Mesenchymal stem cell (in vitro differentiated cells and primary cell): ENCODE results near the gene RTCA.

Experiments
- DNase-seq: peaks from one replicate; pipeline ENCODE4 v3.0.0-alpha.2; 2013
- H2AFZ ChIP-seq: one replicate; pipeline ENCODE4 v1.6.1; 2013; ENCODE audit warnings: low read depth, mild to moderate bottlenecking, control low read depth, inconsistent platforms, low read length, moderate library complexity
- H2AK5ac ChIP-seq: 2 replicates; pipeline ENCODE4 v1.6.1; 2013; ENCODE audit warnings: low read length, moderate library complexity, mild to moderate bottlenecking, inconsistent platforms; ENCODE audit not compliant: severe bottlenecking
- H2BK120ac ChIP-seq: one replicate; pipeline ENCODE4 v1.6.1; 2013; ENCODE audit warnings: low read depth, mild to moderate bottlenecking, inconsistent platforms, low read length, moderate library complexity
- H2BK12ac ChIP-seq, 2 experiments: one replicate each; pipeline ENCODE4 v1.6.1; 2013; ENCODE audit warnings: inconsistent platforms in 2 of 2, low read length in 2 of 2, mild to moderate bottlenecking in 2 of 2, moderate library complexity in 2 of 2, control low read depth in 1 of 2
- H2BK15ac ChIP-seq: one replicate; pipeline ENCODE4 v1.6.1; 2013; ENCODE audit warnings: mild to moderate bottlenecking, low read depth, inconsistent platforms; ENCODE audit not compliant: poor library complexity, severe bottlenecking
- H2BK5ac ChIP-seq: 2 replicates; pipeline ENCODE4 v1.6.1; 2013; ENCODE audit warnings: low read depth, mild to moderate bottlenecking, low read length, control low read depth, inconsistent platforms; ENCODE audit not compliant: poor library complexity, severe bottlenecking
- H3K14ac ChIP-seq, 2 experiments: one replicate each; pipeline ENCODE4 v1.6.1; 2013; ENCODE audit warnings: inconsistent platforms in 2 of 2, low read length in 2 of 2, control low read depth in 1 of 2, mild to moderate bottlenecking in 1 of 2, moderate library complexity in 1 of 2
- H3K18ac ChIP-seq, 2 experiments: one replicate each; pipeline ENCODE4 v1.6.1; 2013; ENCODE audit warnings: inconsistent platforms in 2 of 2, low read length in 2 of 2, control low read depth in 1 of 2, low read depth in 1 of 2, mild to moderate bottlenecking in 1 of 2
- H3K23ac ChIP-seq, 2 experiments: one replicate each; pipeline ENCODE4 v1.6.1; 2013; ENCODE audit warnings: inconsistent platforms in 2 of 2, low read length in 2 of 2, mild to moderate bottlenecking in 2 of 2, moderate library complexity in 2 of 2, control low read depth in 1 of 2
- H3K27ac ChIP-seq: 2 replicates; pipeline ENCODE4 v1.5.1; 2013; ENCODE audit warnings: mild to moderate bottlenecking, moderate library complexity, low read length, control low read depth, inconsistent platforms; ENCODE audit not compliant: poor library complexity, severe bottlenecking
- H3K27me3 ChIP-seq, 2 experiments: 2 replicates each; pipeline versions ENCODE4 v1.6.1 to v1.7.0; 2013; ENCODE audit warnings: low read length in 2 of 2, mild to moderate bottlenecking in 2 of 2, moderate library complexity in 2 of 2, control low read depth in 1 of 2, inconsistent platforms in 1 of 2; ENCODE audit not compliant: control insufficient read depth in 1 of 2, insufficient read depth in 1 of 2
- H3K36me3 ChIP-seq, 2 experiments: 2 replicates each; pipeline versions ENCODE4 v1.6.1 to v1.7.0; 2013; ENCODE audit warnings: low read length in 2 of 2, control low read depth in 1 of 2, inconsistent platforms in 1 of 2, low read depth in 1 of 2, mild to moderate bottlenecking in 1 of 2; ENCODE audit not compliant: insufficient read depth in 2 of 2, control insufficient read depth in 1 of 2
- H3K4ac ChIP-seq, 2 experiments: one replicate each; pipeline ENCODE4 v1.6.1; 2013; ENCODE audit warnings: inconsistent platforms in 2 of 2, low read length in 2 of 2, mild to moderate bottlenecking in 2 of 2, moderate library complexity in 2 of 2, control low read depth in 1 of 2, low read depth in 1 of 2
- H3K4me1 ChIP-seq: 2 replicates; pipeline ENCODE4 v1.6.1; 2013; ENCODE audit warnings: low read depth, low read length, control low read depth; ENCODE audit not compliant: control insufficient read depth, insufficient read depth
- H3K4me2 ChIP-seq: 2 replicates; pipeline ENCODE4 v1.6.1; 2013; ENCODE audit warnings: low read length, mild to moderate bottlenecking, inconsistent platforms; ENCODE audit not compliant: poor library complexity, severe bottlenecking
- H3K4me3 ChIP-seq, 2 experiments: 2 replicates each; pipeline versions ENCODE4 v1.5.1 to v1.7.0; 2013; ENCODE audit warnings: low read length in 2 of 2, mild to moderate bottlenecking in 2 of 2, control low read depth in 1 of 2, low read depth in 1 of 2; ENCODE audit not compliant: insufficient read depth in 1 of 2
- H3K79me1 ChIP-seq: replicated peaks from 2 replicates; pipeline ENCODE4 v1.6.1; 2013; ENCODE audit warnings: mild to moderate bottlenecking, control low read depth, low read length, inconsistent platforms; ENCODE audit not compliant: poor library complexity, severe bottlenecking
- H3K9ac ChIP-seq: 2 replicates; pipeline ENCODE4 v1.7.0; 2013; ENCODE audit warnings: mild to moderate bottlenecking, low read length, moderate library complexity
- H3K9me3 ChIP-seq: 2 replicates; pipeline ENCODE4 v1.7.0; 2013; ENCODE audit warnings: mild to moderate bottlenecking, low read length; ENCODE audit not compliant: control insufficient read depth
- H4K8ac ChIP-seq: one replicate; pipeline ENCODE4 v1.6.1; 2013; ENCODE audit warnings: inconsistent platforms, mild to moderate bottlenecking, low read length, moderate library complexity
- H4K91ac ChIP-seq: one replicate; pipeline ENCODE4 v1.6.1; 2013; ENCODE audit warnings: mild to moderate bottlenecking, low read length, inconsistent platforms
- WGBS: methylation state at CpG from one replicate; pipeline ENCODE4 v1.1.7; 2013; ENCODE audit warnings: mixed read lengths; 5-methylcytosine and 5-hydroxymethylcytosine counted together

The RTCA gene

GRCh38 chr1:100249537-100250257 is 16.3 kb upstream of the RTCA start, which contains the start of gene DBT:
TSS of gene DBT (minus strand) at chr1:100249834. CDS start at chr1:100249820, 14 bp downstream.
- peak within 1 kb of the TSS; percentile 98 for H2AFZ ChIP-seq
- DNase-seq: peak; percentile 96
- 0% methylated on average over 17 of the region's 31 CpGs for WGBS
- peak within 1 kb of the TSS; percentile 70 for H3K27ac ChIP-seq
- H2BK15ac ChIP-seq: no peak within 1 kb of the TSS
- H3K36me3 ChIP-seq: peaks cover 0 to 4% of the 10 kb centered on the region in 2 experiments
- H3K79me1 ChIP-seq: peaks cover 16% of the 10 kb centered on the region
- no peak within 1 kb of the TSS for H2BK5ac ChIP-seq
- H3K4me1 ChIP-seq: peaks cover 2% of the 10 kb centered on the region
- H2AK5ac ChIP-seq: no peak within 1 kb of the TSS
- H3K9ac ChIP-seq: peak within 1 kb of the TSS; percentile 98
- peak within 1 kb of the TSS in 1 of 2 experiments; percentile 44 for H3K14ac ChIP-seq
- H4K91ac ChIP-seq: no peak within 1 kb of the TSS
- peak within 1 kb of the TSS in 1 of 2 experiments; percentile 49 for H2BK12ac ChIP-seq
- H3K4me3 ChIP-seq: peak within 1 kb of the TSS; percentile 70 to 100
- peak within 1 kb of the TSS; percentile 23 to 99 for H3K18ac ChIP-seq
- H4K8ac ChIP-seq: peak within 1 kb of the TSS; percentile 87
- peak within 1 kb of the TSS; percentile 78 for H3K4me2 ChIP-seq
- no peaks in the 10 kb centered on the region for H3K9me3 ChIP-seq
- H3K23ac ChIP-seq: no peak within 1 kb of the TSS
- H3K4ac ChIP-seq: peak within 1 kb of the TSS; percentile 67 to 71
- H2BK120ac ChIP-seq: no peak within 1 kb of the TSS
- no peaks in the 10 kb centered on the region for H3K27me3 ChIP-seq

GRCh38 chr1:100250264-100250663 is 15.8 kb upstream of the RTCA start:
- H3K4me3 ChIP-seq: peak overlapping the region in 1 of 2 experiments; percentile 100
- no peak overlapping the region for H2BK120ac ChIP-seq
- peak; percentile 38 for DNase-seq
- no peak overlapping the region for H4K8ac ChIP-seq
- H3K27ac ChIP-seq: no peak overlapping the region
- peaks cover 2% of the 10 kb centered on the region for H3K4me1 ChIP-seq
- no CpG with 5 or more reads among the region's 1 CpG for WGBS
- no peak overlapping the region for H2BK5ac ChIP-seq
- H3K18ac ChIP-seq: no peak overlapping the region
- no peak overlapping the region for H3K23ac ChIP-seq
- peaks cover 0 to 4% of the 10 kb centered on the region in 2 experiments for H3K36me3 ChIP-seq
- peak overlapping the region; percentile 76 for H3K4me2 ChIP-seq
- no peak overlapping the region for H4K91ac ChIP-seq
- peaks cover 15% of the 10 kb centered on the region for H3K79me1 ChIP-seq
- H3K27me3 ChIP-seq: no peaks in the 10 kb centered on the region
- peak overlapping the region; percentile 98 for H3K9ac ChIP-seq
- H3K9me3 ChIP-seq: no peaks in the 10 kb centered on the region
- no peak overlapping the region for H2BK12ac ChIP-seq
- no peak overlapping the region for H2AK5ac ChIP-seq
- no peak overlapping the region for H2BK15ac ChIP-seq
- no peak overlapping the region for H3K4ac ChIP-seq
- H3K14ac ChIP-seq: no peak overlapping the region
- H2AFZ ChIP-seq: peak overlapping the region; percentile 42

- H3K23ac ChIP-seq: no peak overlapping the region
- no peak overlapping the region for H2BK15ac ChIP-seq
- H4K8ac ChIP-seq: no peak overlapping the region
- no peak overlapping the region for H3K4me3 ChIP-seq
- H3K4me1 ChIP-seq: peaks cover 2% of the 10 kb centered on the region
- H3K27ac ChIP-seq: no peak overlapping the region
- no peaks in the 10 kb centered on the region for H3K9me3 ChIP-seq
- WGBS: 100% methylated on average over 1 of the region's 3 CpGs
- no peak overlapping the region for H2BK5ac ChIP-seq
- H2AK5ac ChIP-seq: no peak overlapping the region
- H3K27me3 ChIP-seq: no peaks in the 10 kb centered on the region
- no peak overlapping the region for H3K4me2 ChIP-seq
- peak overlapping the region; percentile 98 for H3K9ac ChIP-seq
- no peak overlapping the region for H2BK12ac ChIP-seq
- H3K18ac ChIP-seq: no peak overlapping the region
- H2AFZ ChIP-seq: no peak overlapping the region
- no peak overlapping the region for H3K14ac ChIP-seq
- H3K4ac ChIP-seq: no peak overlapping the region
- no peak overlapping the region for H2BK120ac ChIP-seq
- no peak for DNase-seq
- no peak overlapping the region for H4K91ac ChIP-seq
- peaks cover 0 to 4% of the 10 kb centered on the region in 2 experiments for H3K36me3 ChIP-seq
- peaks cover 15% of the 10 kb centered on the region for H3K79me1 ChIP-seq
Measured at GRCh38 chr1:100250807-100251206, 15.2 kb upstream of the RTCA start.

GRCh38 chr1:100252901-100253300 is 13.1 kb upstream of the RTCA start:
- Histone ChIP-seq H2BK5ac (no peak overlapping the region), H3K23ac (no peak overlapping the region), H3K36me3 (no peaks in the 10 kb centered on the region), H2BK12ac (no peak overlapping the region), H3K27ac (no peak overlapping the region), H3K14ac (no peak overlapping the region), H2BK15ac (no peak overlapping the region), H3K4ac (no peak overlapping the region), H3K9ac (no peak overlapping the region), H3K4me1 (peaks cover 2% of the 10 kb centered on the region), H3K4me3 (no peak overlapping the region), H3K4me2 (no peak overlapping the region), H3K18ac (no peak overlapping the region), H3K9me3 (no peaks in the 10 kb centered on the region), H2AK5ac (no peak overlapping the region), H3K79me1 (peaks cover 11% of the 10 kb centered on the region), H2AFZ (no peak overlapping the region), H4K91ac (no peak overlapping the region), H2BK120ac (no peak overlapping the region), H4K8ac (no peak overlapping the region), H3K27me3 (no peaks in the 10 kb centered on the region)
- no peak for DNase-seq
- 100% methylated on average over 3 of the region's 4 CpGs for WGBS
